Measurements from ENCODE around the gene TXLNB. TPM values are rescaled to one million over a fixed set of nuclear protein-coding genes. Genes with fewer than 3 reads are reported as not detected.

TXLNB gene
- polyA plus RNA-seq, 1 of the 3 experiments (the other 2 are of a cell fraction): 0.12 TPM

DNA sequence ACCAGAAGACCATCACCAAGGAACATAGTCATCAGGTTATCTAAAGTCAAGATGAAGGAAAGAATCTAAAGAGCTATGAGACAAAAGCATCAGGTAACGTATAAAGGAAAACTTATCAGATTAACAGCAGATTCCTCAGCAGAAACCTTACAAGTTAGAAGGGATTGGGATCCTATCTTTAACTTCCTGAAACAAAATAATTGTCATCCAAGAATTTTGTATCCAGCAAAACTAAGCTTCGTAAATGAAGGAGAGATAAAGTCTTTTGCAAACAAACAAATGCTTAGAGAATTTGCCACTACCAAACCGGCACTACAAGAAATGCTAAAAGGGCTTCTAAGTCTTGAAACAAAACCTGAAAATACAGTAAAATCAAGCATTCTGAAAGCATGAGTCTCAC lies 86.0 kb downstream of the TXLNB start:
- DNase-seq: no peak
- Histone ChIP-seq H3K9me2 (no peaks in the 10 kb centered on the region), H3K9me3 (no peaks in the 10 kb centered on the region), H2AFZ (ENCODE audit: low read depth) (no peak overlapping the region), H3K27me3 (ENCODE audit: insufficient read depth) (no peaks in the 10 kb centered on the region), H3K9ac (no peak overlapping the region), H3K36me3 (replicated peaks in 1 of 2; ENCODE audit: control insufficient read depth in 1 of 2, insufficient read depth in 2 of 2, low read length in 1 of 2) (no peaks in the 10 kb centered on the region), H3K79me2 (ENCODE audit: insufficient read depth) (no peaks in the 10 kb centered on the region), H3K4me2 (no peak overlapping the region), H3K27ac (ENCODE audit: low read depth in 2 of 2, low read length in 1 of 2) (no peak overlapping the region), H4K20me1 (ENCODE audit: insufficient read depth) (no peaks in the 10 kb centered on the region), H3K4me1 (ENCODE audit: control insufficient read depth in 1 of 2, insufficient read depth in 2 of 2, low read depth in 1 of 2, low read length in 1 of 2) (no peaks in the 10 kb centered on the region), H3K4me3 (ENCODE audit: low read depth in 2 of 2, low read length in 1 of 2) (no peak overlapping the region), H3F3A (replicated peaks; ENCODE audit: insufficient read depth) (no peaks in the 10 kb centered on the region)
- WGBS (ENCODE audit: low lambda C conversion rate): 11% methylated on average over 3 of the region's 3 CpGs
- CTCF ChIA-PET: interaction anchor here (1.7 kb wide), 1 partner anchor 14 kb away, joined by 4 read pairs; no protein-coding TSS in a partner anchor
- POLR2A ChIA-PET: no interaction called here
- no peak for TF ChIP-seq ELF1 (IDR thresholded peaks at IDR 0.05)
- TF ChIP-seq TCF12 (IDR thresholded peaks at IDR 0.05): no peak
- no peak for TF ChIP-seq RCOR1 (IDR thresholded peaks at IDR 0.05; ENCODE audit: low read length)
- TF ChIP-seq MXI1 (IDR thresholded peaks at IDR 0.05; ENCODE audit: low read depth, low read length): no peak

GRCh38 chr6:139204978-139205377 lies 86.8 kb downstream of the TXLNB start:
- H3K79me2 ChIP-seq (ENCODE audit: insufficient read depth): no peaks in the 10 kb centered on the region
- CTCF ChIA-PET: interaction anchor here (1.7 kb wide), 1 partner anchor 14 kb away, joined by 4 read pairs; no protein-coding TSS in a partner anchor
- H3K4me3 ChIP-seq (ENCODE audit: low read depth in 2 of 2, low read length in 1 of 2): no peak overlapping the region
- no peaks in the 10 kb centered on the region for H3K4me1 ChIP-seq (ENCODE audit: control insufficient read depth in 1 of 2, insufficient read depth in 2 of 2, low read depth in 1 of 2, low read length in 1 of 2)
- H3F3A ChIP-seq (replicated peaks; ENCODE audit: insufficient read depth): no peaks in the 10 kb centered on the region
- no peaks in the 10 kb centered on the region for H3K9me3 ChIP-seq
- H2AFZ ChIP-seq (ENCODE audit: low read depth): no peak overlapping the region
- no peak for TF ChIP-seq RCOR1 (IDR thresholded peaks at IDR 0.05; ENCODE audit: low read length)
- TF ChIP-seq NFIC (IDR thresholded peaks at IDR 0.05; ENCODE audit: borderline replicate concordance): no peak
- TF ChIP-seq, protein P1, sequence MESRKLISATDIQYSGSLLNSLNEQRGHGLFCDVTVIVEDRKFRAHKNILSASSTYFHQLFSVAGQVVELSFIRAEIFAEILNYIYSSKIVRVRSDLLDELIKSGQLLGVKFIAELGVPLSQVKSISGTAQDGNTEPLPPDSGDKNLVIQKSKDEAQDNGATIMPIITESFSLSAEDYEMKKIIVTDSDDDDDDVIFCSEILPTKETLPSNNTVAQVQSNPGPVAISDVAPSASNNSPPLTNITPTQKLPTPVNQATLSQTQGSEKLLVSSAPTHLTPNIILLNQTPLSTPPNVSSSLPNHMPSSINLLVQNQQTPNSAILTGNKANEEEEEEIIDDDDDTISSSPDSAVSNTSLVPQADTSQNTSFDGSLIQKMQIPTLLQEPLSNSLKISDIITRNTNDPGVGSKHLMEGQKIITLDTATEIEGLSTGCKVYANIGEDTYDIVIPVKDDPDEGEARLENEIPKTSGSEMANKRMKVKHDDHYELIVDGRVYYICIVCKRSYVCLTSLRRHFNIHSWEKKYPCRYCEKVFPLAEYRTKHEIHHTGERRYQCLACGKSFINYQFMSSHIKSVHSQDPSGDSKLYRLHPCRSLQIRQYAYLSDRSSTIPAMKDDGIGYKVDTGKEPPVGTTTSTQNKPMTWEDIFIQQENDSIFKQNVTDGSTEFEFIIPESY (IDR thresholded peaks at IDR 0.05; ENCODE audit: borderline replicate concordance, low read depth): no peak
- TF ChIP-seq TAF1 (IDR thresholded peaks at IDR 0.05; ENCODE audit: borderline replicate concordance, low read depth, low read length): no peak
- no peak for TF ChIP-seq CHD2 (IDR thresholded peaks at IDR 0.05; ENCODE audit: low read length, partially characterized antibody)
- no peak for TF ChIP-seq ELF1 (IDR thresholded peaks at IDR 0.05)
- TF ChIP-seq, protein P2, sequence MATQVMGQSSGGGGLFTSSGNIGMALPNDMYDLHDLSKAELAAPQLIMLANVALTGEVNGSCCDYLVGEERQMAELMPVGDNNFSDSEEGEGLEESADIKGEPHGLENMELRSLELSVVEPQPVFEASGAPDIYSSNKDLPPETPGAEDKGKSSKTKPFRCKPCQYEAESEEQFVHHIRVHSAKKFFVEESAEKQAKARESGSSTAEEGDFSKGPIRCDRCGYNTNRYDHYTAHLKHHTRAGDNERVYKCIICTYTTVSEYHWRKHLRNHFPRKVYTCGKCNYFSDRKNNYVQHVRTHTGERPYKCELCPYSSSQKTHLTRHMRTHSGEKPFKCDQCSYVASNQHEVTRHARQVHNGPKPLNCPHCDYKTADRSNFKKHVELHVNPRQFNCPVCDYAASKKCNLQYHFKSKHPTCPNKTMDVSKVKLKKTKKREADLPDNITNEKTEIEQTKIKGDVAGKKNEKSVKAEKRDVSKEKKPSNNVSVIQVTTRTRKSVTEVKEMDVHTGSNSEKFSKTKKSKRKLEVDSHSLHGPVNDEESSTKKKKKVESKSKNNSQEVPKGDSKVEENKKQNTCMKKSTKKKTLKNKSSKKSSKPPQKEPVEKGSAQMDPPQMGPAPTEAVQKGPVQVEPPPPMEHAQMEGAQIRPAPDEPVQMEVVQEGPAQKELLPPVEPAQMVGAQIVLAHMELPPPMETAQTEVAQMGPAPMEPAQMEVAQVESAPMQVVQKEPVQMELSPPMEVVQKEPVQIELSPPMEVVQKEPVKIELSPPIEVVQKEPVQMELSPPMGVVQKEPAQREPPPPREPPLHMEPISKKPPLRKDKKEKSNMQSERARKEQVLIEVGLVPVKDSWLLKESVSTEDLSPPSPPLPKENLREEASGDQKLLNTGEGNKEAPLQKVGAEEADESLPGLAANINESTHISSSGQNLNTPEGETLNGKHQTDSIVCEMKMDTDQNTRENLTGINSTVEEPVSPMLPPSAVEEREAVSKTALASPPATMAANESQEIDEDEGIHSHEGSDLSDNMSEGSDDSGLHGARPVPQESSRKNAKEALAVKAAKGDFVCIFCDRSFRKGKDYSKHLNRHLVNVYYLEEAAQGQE (IDR thresholded peaks at IDR 0.05; ENCODE audit: low read depth, low read length): no peak
- TF ChIP-seq YY1 (IDR thresholded peaks at IDR 0.05; ENCODE audit: low read depth): no peak
- no peak for TF ChIP-seq USF2 (IDR thresholded peaks at IDR 0.05; ENCODE audit: borderline replicate concordance, low read depth, low read length)
- TF ChIP-seq MAX (IDR thresholded peaks at IDR 0.05; ENCODE audit: low read depth): no peak
- TF ChIP-seq JUND (IDR thresholded peaks at IDR 0.05): no peak
- TF ChIP-seq TCF12 (IDR thresholded peaks at IDR 0.05): no peak
- TF ChIP-seq RFX5 (IDR thresholded peaks at IDR 0.05; ENCODE audit: low read length): no peak
- TF ChIP-seq EP300 (IDR thresholded peaks at IDR 0.05; ENCODE audit: borderline replicate concordance in 1 of 2, low read depth in 1 of 2, low read length in 1 of 2): no peak
- TF ChIP-seq TEAD4 (IDR thresholded peaks at IDR 0.05; ENCODE audit: borderline replicate concordance, insufficient read depth): no peak
- TF ChIP-seq NRF1 (IDR thresholded peaks at IDR 0.05; ENCODE audit: low read depth, low read length): no peak
- no peak for TF ChIP-seq FOXJ3 (CRISPR knock-in tag; IDR thresholded peaks at IDR 0.05)
- TF ChIP-seq SIN3A (IDR thresholded peaks at IDR 0.05; ENCODE audit: borderline replicate concordance, low read depth, low read length): no peak
- TF ChIP-seq FOXM1 (IDR thresholded peaks at IDR 0.05; ENCODE audit: low read depth): no peak
- no peaks in the 10 kb centered on the region for H3K36me3 ChIP-seq (replicated peaks in 1 of 2; ENCODE audit: control insufficient read depth in 1 of 2, insufficient read depth in 2 of 2, low read length in 1 of 2)
- WGBS (ENCODE audit: low lambda C conversion rate): 20% methylated on average over 2 of the region's 2 CpGs
- no peaks in the 10 kb centered on the region for H3K9me2 ChIP-seq
- H3K4me2 ChIP-seq: no peak overlapping the region
- no peak overlapping the region for H3K9ac ChIP-seq
- no peaks in the 10 kb centered on the region for H4K20me1 ChIP-seq (ENCODE audit: insufficient read depth)
- POLR2A ChIA-PET: no interaction called here
- DNase-seq: no peak
- H3K27ac ChIP-seq (ENCODE audit: low read depth in 2 of 2, low read length in 1 of 2): no peak overlapping the region
- no peaks in the 10 kb centered on the region for H3K27me3 ChIP-seq (ENCODE audit: insufficient read depth)
